ENCODE data around the gene CASK.

The CASK gene

DNA sequence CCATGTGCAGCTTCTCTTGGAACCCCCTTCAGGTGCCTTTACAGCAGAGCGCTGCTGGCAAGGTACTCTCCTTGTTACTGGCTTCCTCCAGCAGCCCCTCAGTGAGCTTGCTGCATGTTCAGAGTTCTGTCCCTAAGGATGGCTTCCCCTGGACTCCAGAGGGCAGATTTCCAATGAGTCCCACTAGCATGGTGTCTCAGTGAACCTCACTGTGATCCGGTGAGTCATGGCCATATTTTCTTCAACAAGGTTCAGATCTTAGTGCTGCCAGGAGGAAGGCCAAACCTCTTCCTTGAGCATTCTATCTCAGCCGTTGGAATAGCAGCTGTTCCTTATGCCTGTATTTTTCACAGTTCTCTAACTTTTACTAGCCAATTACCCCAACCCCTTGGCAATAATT lies 98.8 kb downstream of the CASK start:
- DNase-seq: no peak

- no peak for DNase-seq
These were observed 100.0 kb downstream of the CASK start for GRCh38 chrX:41823402-41823801.

DNA sequence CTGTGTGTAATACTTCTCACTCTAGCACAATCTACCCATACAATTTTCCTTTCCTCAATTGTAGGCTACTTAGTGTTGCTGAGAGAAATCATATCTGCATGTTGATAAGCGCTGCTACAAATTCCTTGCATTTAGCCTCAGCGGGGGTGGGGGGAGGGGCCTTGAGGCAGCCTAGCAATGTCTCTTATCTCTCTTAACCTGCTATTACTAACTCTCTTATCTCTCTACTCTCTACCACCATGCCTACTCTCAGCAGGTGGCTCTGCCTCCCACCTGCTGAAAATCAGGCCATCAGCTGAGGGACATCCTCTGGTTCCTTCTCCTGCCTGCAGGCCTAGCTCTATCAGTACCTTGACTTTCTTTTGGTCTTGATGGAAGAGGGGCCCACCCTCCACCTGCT lies 100.5 kb downstream of the CASK start:
- DNase-seq: no peak

DNA sequence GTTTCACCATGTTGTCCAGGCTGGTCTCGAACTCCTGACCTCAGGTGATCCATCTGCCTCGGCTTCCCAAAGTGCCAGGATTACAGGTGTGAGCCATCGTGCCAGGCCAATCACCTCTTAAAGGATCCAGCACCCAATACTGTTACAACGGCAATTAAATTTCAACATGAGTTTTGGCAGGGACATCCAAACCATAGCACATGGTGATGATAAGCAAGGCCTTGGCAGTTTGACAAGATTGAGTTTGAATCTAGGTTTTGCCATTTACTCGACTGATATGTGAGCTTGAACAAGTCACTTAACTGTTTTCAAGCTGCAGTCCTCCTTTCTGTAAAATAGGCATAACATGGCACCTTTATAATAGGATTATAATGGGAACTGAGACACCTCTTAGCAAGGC lies 115.3 kb downstream of the CASK start:
- no peak for DNase-seq

DNA sequence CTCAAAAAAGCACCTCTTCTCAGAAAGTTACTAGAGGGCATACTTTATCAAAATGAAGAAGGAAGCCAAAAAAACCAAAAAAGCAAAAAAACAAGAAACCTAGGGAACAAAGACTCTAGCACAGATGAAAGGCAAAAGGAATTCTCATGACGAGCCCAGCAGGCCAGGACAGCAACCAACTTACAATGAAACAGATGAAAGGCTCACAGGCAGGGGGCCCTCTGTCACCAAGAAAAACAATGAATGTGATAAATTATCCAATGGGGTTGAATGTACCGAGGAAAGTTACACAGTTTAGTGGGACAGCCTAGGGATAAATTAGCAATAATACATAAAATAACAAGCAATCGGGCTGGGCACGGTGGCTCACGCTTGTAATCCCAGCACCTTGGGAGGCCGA lies 120.4 kb downstream of the CASK start:
- no peak for DNase-seq

- DNase-seq: no peak
These were observed 123.7 kb downstream of the CASK start for GRCh38 chrX:41799661-41800060.

DNA sequence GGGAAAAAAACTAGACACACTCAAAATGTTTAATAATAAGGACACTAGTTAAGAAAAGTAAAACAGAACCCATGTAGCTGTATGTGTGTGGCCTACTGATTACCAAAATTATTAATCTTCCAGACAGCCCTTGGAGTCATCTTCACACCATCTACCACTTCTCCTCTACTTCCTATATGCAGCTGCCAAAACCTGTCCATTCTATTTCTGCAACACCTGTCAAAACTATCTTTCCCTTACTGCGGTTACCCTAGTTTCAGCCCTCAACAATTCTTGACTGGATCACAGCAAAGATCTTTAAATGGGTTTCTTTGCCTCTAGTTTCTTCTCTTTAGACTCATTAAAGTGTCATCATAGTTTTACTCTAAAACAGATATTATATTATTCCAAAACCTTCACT lies 126.8 kb downstream of the CASK start:
- DNase-seq: peak in 2 of 5 experiments; percentile 6 to 11

GRCh38 chrX:41796046-41796445 lies 127.3 kb downstream of the CASK start:
- peak in 1 of 5 experiments; percentile 13 for DNase-seq

DNA sequence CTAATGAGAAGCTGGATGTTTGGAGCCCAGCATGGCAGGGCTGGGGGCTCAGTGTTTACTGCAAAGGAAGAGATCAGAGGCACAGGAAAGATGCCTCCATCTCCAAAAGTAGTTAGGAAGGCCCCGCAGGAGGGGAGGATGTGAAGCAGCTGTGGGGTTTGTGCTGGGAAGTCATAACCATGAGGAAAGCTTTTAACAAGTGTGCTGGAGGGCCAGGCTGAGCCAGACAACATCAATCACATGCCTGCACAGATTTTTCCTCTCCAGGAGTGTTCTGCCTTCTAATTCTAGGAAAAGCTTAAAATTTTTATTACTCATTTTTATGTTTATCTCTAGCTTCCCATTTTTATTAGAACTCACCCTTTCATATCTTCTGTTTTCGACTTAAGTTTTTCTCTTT lies 134.0 kb downstream of the CASK start:
- DNase-seq: no peak

DNA sequence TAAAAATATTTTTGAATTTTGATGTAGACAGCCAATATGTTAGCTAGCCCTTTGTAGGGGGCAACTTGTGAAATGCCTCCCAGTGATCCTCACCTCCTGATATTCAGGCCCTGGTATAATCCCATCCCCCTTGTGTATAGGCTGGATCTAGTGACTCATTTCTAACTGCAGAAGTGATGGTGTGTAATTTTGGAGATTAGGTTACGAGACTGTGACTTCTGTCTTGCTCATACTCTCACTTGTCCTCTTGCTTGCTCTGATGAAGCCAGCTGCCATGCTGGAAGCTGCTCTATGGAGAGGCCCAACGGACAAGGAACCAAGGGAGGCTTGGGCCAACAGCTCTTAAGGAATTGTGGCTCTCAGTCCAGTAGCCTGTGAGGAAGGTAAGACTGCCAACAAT lies 137.7 kb downstream of the CASK start:
- no peak for DNase-seq

GRCh38 chrX:41781500-41781899 lies 141.9 kb downstream of the CASK start:
- peak in 2 of 5 experiments; percentile 4 to 46 for DNase-seq

DNA sequence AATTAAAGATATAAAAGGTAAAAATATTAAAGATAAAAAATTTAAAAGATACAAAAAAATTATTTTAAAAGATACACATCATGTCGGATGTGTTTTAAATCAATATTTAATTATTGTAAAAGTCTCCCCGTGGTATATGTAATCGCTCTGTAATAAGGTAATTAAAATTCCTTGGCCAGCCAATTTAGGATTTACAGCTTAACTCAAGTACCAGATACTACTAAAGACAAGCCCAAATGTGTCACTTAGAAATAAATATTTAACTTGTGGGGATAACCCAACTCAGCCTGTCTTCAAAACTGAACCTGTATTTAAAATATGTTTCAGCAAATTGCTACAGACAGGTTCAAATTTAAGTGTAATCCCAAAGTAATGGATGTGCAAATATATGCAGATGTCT lies 143.4 kb downstream of the CASK start:
- DNase-seq: no peak

DNA sequence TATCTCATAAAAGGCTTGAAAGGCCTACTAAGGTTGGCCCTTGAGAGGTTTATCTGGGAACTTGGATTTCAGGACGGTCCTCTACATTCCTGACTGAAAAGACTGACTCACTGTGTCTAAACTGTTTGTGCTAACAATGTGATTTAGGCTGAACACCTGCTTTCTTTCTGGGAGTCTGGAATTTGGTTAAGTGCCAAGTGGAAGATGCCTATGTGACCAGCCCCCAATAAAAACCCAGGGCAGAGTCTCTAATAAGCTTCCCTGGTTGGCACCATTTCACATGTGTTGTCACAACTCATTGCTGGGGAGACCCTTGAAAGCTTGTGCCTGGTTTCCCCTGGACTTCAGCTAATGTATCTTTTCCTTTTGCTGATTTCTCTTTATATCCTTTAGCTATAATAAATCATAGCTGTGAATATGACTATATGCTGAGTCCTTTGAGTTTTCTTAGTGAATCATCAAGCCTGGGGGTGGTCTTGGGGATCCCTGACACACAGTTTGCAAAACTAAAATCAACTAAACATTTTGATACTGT lies 144.3 kb downstream of the CASK start:
- DNase-seq: no peak

DNA sequence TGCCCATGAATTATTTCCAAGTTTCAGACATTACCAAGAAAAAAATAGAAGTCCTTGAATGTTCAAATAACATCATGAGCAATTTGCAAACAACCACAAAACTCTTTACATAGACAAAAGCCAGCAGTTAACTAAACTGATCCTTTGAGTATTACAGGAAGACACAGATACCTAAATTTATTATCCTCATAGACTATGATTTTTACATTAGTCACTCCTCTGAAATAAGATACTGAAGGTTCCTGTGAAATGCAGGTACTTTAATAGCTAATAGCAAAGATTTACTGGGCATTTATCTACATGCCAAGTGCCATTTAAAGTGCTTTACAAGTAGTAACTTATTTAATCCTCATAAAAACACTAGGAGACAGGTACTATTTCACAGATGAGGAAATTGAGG lies 161.7 kb downstream of the CASK start:
- no peak for DNase-seq

- DNase-seq: no peak
These were observed 162.2 kb downstream of the CASK start for GRCh38 chrX:41761169-41761568.

- DNase-seq: peak in 1 of 5 experiments; percentile 43
These were observed 163.5 kb downstream of the CASK start for GRCh38 chrX:41759817-41760216.

- DNase-seq: no peak
These were observed 165.0 kb downstream of the CASK start for GRCh38 chrX:41758401-41758800.

GRCh38 chrX:41750716-41751115 lies 172.6 kb downstream of the CASK start:
- no peak for DNase-seq

- no peak for DNase-seq
These were observed 183.5 kb downstream of the CASK start for GRCh38 chrX:41739871-41740270.

DNA sequence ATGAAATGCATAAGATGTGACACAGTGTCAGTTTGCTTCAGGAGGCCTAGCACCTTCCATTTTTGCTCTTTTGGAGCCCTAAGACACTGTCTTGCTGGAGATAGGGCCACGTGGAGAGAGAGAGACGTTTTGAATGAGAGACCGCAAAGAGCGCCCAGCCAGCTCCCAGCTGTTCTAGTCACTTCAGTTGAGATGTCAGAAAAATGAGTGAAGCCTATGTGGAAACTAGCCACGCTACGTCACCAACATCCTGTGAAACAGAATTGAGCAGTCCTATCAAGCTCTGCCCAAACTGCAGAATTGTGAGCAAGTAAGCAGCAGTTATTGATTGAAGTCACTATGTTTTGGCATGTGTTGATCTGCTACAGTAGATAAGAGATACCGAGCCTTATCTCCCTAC lies 186.3 kb downstream of the CASK start:
- peak in 2 of 5 experiments; percentile 5 to 82 for DNase-seq

- DNase-seq: no peak
These were observed 188.8 kb downstream of the CASK start for GRCh38 chrX:41734530-41734929.

DNA sequence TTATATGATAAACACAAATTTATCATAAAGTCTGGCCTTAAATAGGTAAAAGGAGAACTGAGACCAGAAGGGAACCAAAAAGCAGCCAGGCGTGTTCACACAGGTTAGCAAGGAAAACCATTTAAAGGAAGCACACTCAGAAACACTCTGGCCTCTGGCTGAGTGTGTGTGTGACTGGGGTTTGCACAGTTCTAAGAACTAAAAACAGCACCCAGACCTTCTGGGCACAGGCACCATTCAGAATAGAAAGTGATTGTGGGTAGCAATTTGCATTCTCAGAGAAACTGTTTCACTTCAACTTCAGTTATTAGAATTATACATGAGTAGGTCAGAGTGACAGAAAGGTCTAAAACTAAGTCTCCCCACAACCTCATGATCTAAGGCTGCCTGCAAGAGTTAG lies 189.4 kb downstream of the CASK start:
- peak in 1 of 5 experiments; percentile 59 for DNase-seq

DNA sequence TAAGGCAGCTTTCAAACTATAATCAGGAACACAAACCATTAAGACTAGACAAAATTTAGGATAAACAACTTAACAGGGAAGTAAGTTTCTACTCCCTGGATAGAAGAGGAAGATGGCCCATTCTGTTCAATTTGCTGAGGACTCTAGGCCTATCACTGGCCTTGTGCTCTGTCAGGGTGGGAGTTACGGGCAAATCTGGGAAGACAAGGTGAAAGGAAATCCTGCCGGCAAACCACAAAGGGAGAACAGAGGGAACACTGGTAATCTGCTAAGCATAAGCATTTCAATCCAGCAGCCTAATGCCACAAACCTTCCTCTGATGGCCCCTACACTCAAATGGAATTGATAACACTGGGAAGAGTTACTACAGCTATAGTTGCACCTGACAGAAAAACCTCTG lies 191.1 kb downstream of the CASK start:
- no peak for DNase-seq

- DNase-seq: no peak
These were observed 193.3 kb downstream of the CASK start for GRCh38 chrX:41730081-41730480.

DNA sequence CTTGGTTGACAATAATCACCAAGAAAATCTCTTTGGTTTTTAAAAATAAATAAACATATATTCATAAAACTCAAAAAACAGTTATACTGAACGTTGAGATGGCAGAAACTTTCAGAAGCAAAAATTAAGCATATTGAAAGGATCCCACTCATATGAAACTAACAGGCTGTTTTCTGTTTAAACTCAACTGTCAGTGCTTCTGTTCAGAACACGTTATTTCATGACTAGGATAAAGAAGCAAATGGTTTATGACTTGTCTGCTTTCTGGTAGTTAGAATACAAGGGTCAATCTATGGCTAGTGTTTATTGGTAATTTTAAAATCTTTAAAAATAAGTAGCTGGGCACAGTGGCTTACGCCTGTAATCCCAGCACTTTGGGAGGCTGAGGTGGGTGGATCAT lies 195.2 kb downstream of the CASK start:
- peak in 1 of 5 experiments; percentile 19 for DNase-seq

- peak in 1 of 5 experiments; percentile 24 for DNase-seq
These were observed 199.5 kb downstream of the CASK start, which contains the start of gene GPR82 for GRCh38 chrX:41723826-41724225. Gene GPR82, plus strand, starts transcription at chrX:41724181. Its CDS starts 2,846 bp downstream, at chrX:41727027.

Data from T-helper 2 cell (primary cell).